CD4-positive, CD25-positive, alpha-beta regulatory T cell (primary cell): ENCODE measurements around the gene AP4E1. TPM values are rescaled to one million over a fixed set of nuclear protein-coding genes. Genes with fewer than 3 reads are reported as not detected.

Experiments used
- ATAC-seq, 2 donors: fragments of 150-1000 bp; cut with Tn5 transposase; one replicate each; pipeline ENCODE4 v1.10.0; 2021; ENCODE audit warnings: low read depth in 2 of 2, moderate number of reproducible peaks in 2 of 2, moderate library complexity in 1 of 2
- DNase-seq, 3 donors: peaks; one replicate each; pipeline versions ENCODE4 v3.0.0 to v3.0.0-alpha.2; 2012 to 2022; ENCODE audit warnings: mixed read lengths in 1 of 3
- H3K27ac ChIP-seq: one replicate; pipeline ENCODE4 v1.7.0; 2013; ENCODE audit warnings: mild to moderate bottlenecking, low read length; ENCODE audit not compliant: insufficient read depth, poor library complexity, severe bottlenecking
- H3K27me3 ChIP-seq: one replicate; pipeline ENCODE4 v1.7.0; 2013; ENCODE audit warnings: low read length; ENCODE audit not compliant: control insufficient read depth, insufficient read depth
- H3K36me3 ChIP-seq: one replicate; pipeline ENCODE4 v1.7.0; 2013; ENCODE audit warnings: mild to moderate bottlenecking, low read length, moderate library complexity; ENCODE audit not compliant: control insufficient read depth, insufficient read depth
- H3K4me1 ChIP-seq: 2 replicates; pipeline ENCODE4 v1.7.0; 2013; ENCODE audit warnings: mild to moderate bottlenecking, low read length; ENCODE audit not compliant: insufficient read depth, control insufficient read depth, poor library complexity, severe bottlenecking
- H3K4me3 ChIP-seq: one replicate; pipeline ENCODE4 v1.7.0; 2013; ENCODE audit warnings: low read depth, mild to moderate bottlenecking, low read length, moderate library complexity
- H3K9me3 ChIP-seq, 2 experiments: 1 replicate in 1 of 2; 2 replicates in 1 of 2; pipeline ENCODE4 v1.7.0; 2013; ENCODE audit warnings: low read length in 2 of 2, mild to moderate bottlenecking in 1 of 2, moderate library complexity in 1 of 2; ENCODE audit not compliant: control insufficient read depth in 2 of 2
- H3K27ac Mint-ChIP-seq, 3 donors: one replicate each; pipeline ENCODE4 v1.8.0; 2020 to 2022; ENCODE audit warnings: mild to moderate bottlenecking in 3 of 3, mixed read lengths in 3 of 3, moderate library complexity in 2 of 3
- H3K27me3 Mint-ChIP-seq: one replicate; pipeline ENCODE4 v1.8.0; 2022; ENCODE audit warnings: mild to moderate bottlenecking, mixed read lengths
- H3K36me3 Mint-ChIP-seq: one replicate; pipeline ENCODE4 v1.8.0; 2020; ENCODE audit warnings: mixed read lengths
- H3K4me1 Mint-ChIP-seq, 4 donors: one replicate each; pipeline ENCODE4 v1.8.0; 2020 to 2022; ENCODE audit warnings: mixed read lengths in 4 of 4, mild to moderate bottlenecking in 1 of 4
- H3K4me3 Mint-ChIP-seq, 4 donors: one replicate each; pipeline ENCODE4 v1.8.0; 2020 to 2022; ENCODE audit warnings: mild to moderate bottlenecking in 4 of 4, mixed read lengths in 4 of 4, moderate library complexity in 3 of 4
- H3K9me3 Mint-ChIP-seq, 7 donors: one replicate each; pipeline ENCODE4 v1.8.0; 2020 to 2022; ENCODE audit warnings: mixed read lengths in 7 of 7, mild to moderate bottlenecking in 3 of 7, moderate library complexity in 2 of 7
- polyA plus RNA-seq, 4 donors: library from polyadenylated mRNA; unstranded; fragments of 300-500 nt; fragmentation: Illumina TruSeq; gene quantifications; one replicate each; pipeline ENCODE4 v1.2.3, GENCODE V29; 2021
- total RNA-seq: library from RNA; stranded (reverse); gene quantifications from one replicate; pipeline ENCODE4 v1.2.3, GENCODE V29; 2022

AP4E1 gene
- total and polyA plus RNA-seq, 5 donors from 2014 or later = 3.0 to 9.5 (median 4.8) TPM

- no peak overlapping the region for H3K4me3 ChIP-seq
- Mint-ChIP-seq H3K27ac (no peak overlapping the region), H3K4me1 (peaks cover 2 to 33% (median 14%) of the 10 kb centered on the region in 4 donors), H3K27me3 (no peaks in the 10 kb centered on the region), H3K36me3 (peaks cover 72% of the 10 kb centered on the region), H3K9me3 (peaks cover 11 to 40% (median 27%) of the 10 kb centered on the region in 7 donors), H3K4me3 (peak overlapping the region in 1 of 4 donors; percentile 15)
- ATAC-seq (no peak), DNase-seq (no peak)
- H3K4me1 ChIP-seq = no peaks in the 10 kb centered on the region
- H3K36me3 ChIP-seq = peaks cover 81% of the 10 kb centered on the region
- H3K27ac ChIP-seq = no peak overlapping the region
- H3K27me3 ChIP-seq = no peaks in the 10 kb centered on the region
- H3K9me3 ChIP-seq = peaks cover 17 to 32% of the 10 kb centered on the region in 2 experiments
Observed at GRCh38 chr15:50971115-50971514, 62.6 kb downstream of the AP4E1 start.

- Mint-ChIP-seq H3K9me3 (peaks cover 11 to 40% (median 27%) of the 10 kb centered on the region in 7 donors), H3K27me3 (no peaks in the 10 kb centered on the region), H3K36me3 (peaks cover 75% of the 10 kb centered on the region), H3K27ac (no peak overlapping the region), H3K4me1 (peaks cover 2 to 33% (median 14%) of the 10 kb centered on the region in 4 donors), H3K4me3 (no peak overlapping the region)
- H3K36me3 ChIP-seq = peaks cover 81% of the 10 kb centered on the region
- no peaks in the 10 kb centered on the region for H3K27me3 ChIP-seq
- DNase-seq (no peak), ATAC-seq (no peak)
- H3K27ac ChIP-seq = no peak overlapping the region
- no peaks in the 10 kb centered on the region for H3K4me1 ChIP-seq
- H3K4me3 ChIP-seq = no peak overlapping the region
- H3K9me3 ChIP-seq = peaks cover 17 to 32% of the 10 kb centered on the region in 2 experiments
Observed at GRCh38 chr15:50971542-50971941, 63.1 kb downstream of the AP4E1 start.

- ATAC-seq = no peak
- peaks cover 2 to 25% (median 14%) of the 10 kb centered on the region in 4 donors for H3K4me1 Mint-ChIP-seq
- no peaks in the 10 kb centered on the region for H3K4me1 ChIP-seq
- H3K27me3 ChIP-seq = no peaks in the 10 kb centered on the region
- peaks cover 68% of the 10 kb centered on the region for H3K36me3 ChIP-seq
- H3K36me3 Mint-ChIP-seq = peaks cover 64% of the 10 kb centered on the region
- peaks cover 6 to 35% (median 21%) of the 10 kb centered on the region in 7 donors for H3K9me3 Mint-ChIP-seq
- no peak for DNase-seq
- no peak overlapping the region for H3K4me3 Mint-ChIP-seq
- H3K27ac ChIP-seq = no peak overlapping the region
- no peak overlapping the region for H3K4me3 ChIP-seq
- no peaks in the 10 kb centered on the region for H3K27me3 Mint-ChIP-seq
- no peak overlapping the region for H3K27ac Mint-ChIP-seq
- peaks cover 17 to 32% of the 10 kb centered on the region in 2 experiments for H3K9me3 ChIP-seq
Observed at GRCh38 chr15:50973605-50974004, 65.1 kb downstream of the AP4E1 start.

- no peaks in the 10 kb centered on the region for H3K27me3 Mint-ChIP-seq
- no peak overlapping the region for H3K27ac ChIP-seq
- peak overlapping the region in 1 of 3 donors; percentile 20 for H3K27ac Mint-ChIP-seq
- H3K9me3 Mint-ChIP-seq = peaks cover 1 to 12% (median 9%) of the 10 kb centered on the region in 7 donors
- H3K4me1 ChIP-seq = no peaks in the 10 kb centered on the region
- DNase-seq (no peak), ATAC-seq (no peak)
- no peak overlapping the region for H3K4me3 Mint-ChIP-seq
- H3K4me3 ChIP-seq = no peak overlapping the region
- peaks cover 54% of the 10 kb centered on the region for H3K36me3 Mint-ChIP-seq
- H3K27me3 ChIP-seq = no peaks in the 10 kb centered on the region
- peaks cover 50% of the 10 kb centered on the region for H3K36me3 ChIP-seq
- peaks cover 4 to 18% (median 9%) of the 10 kb centered on the region in 4 donors for H3K4me1 Mint-ChIP-seq
- peaks cover under 1 to 8% of the 10 kb centered on the region in 2 experiments for H3K9me3 ChIP-seq
Observed at GRCh38 chr15:50977162-50977561, 68.7 kb downstream of the AP4E1 start.

- peaks cover 38% of the 10 kb centered on the region for H3K36me3 ChIP-seq
- peak overlapping the region in 1 of 3 donors; percentile 6 for H3K27ac Mint-ChIP-seq
Observed at GRCh38 chr15:50978580-50978979, 70.1 kb downstream of the AP4E1 start.

GRCh38 chr15:50979041-50979440 is 70.6 kb downstream of the AP4E1 start:
- ATAC-seq = no peak
- Histone ChIP-seq H3K27ac (no peak overlapping the region), H3K36me3 (peaks cover 41% of the 10 kb centered on the region), H3K4me1 (no peaks in the 10 kb centered on the region), H3K9me3 (peaks cover 0 to under 1% of the 10 kb centered on the region in 2 experiments), H3K27me3 (no peaks in the 10 kb centered on the region), H3K4me3 (no peak overlapping the region)
- H3K27ac Mint-ChIP-seq = no peak overlapping the region
- H3K36me3 Mint-ChIP-seq = peaks cover 55% of the 10 kb centered on the region
- no peak overlapping the region for H3K4me3 Mint-ChIP-seq
- peaks cover 0 to 14% (median 7%) of the 10 kb centered on the region in 4 donors for H3K4me1 Mint-ChIP-seq
- H3K27me3 Mint-ChIP-seq = no peaks in the 10 kb centered on the region
- DNase-seq = no peak
- H3K9me3 Mint-ChIP-seq = peaks cover 0 to 10% (median 3%) of the 10 kb centered on the region in 7 donors

More at GRCh38 chr15:50978580-50978979, 70.1 kb downstream of the AP4E1 start:
- Mint-ChIP-seq H3K4me1 (peaks cover 2 to 16% (median 7%) of the 10 kb centered on the region in 4 donors), H3K27me3 (no peaks in the 10 kb centered on the region), H3K36me3 (peaks cover 53% of the 10 kb centered on the region), H3K4me3 (no peak overlapping the region), H3K9me3 (peaks cover 0 to 11% (median 5%) of the 10 kb centered on the region in 7 donors)
- H3K9me3 ChIP-seq = no peaks in the 10 kb centered on the region
- DNase-seq = no peak
- H3K27ac ChIP-seq = no peak overlapping the region
- no peaks in the 10 kb centered on the region for H3K27me3 ChIP-seq
- H3K4me3 ChIP-seq = no peak overlapping the region
- no peaks in the 10 kb centered on the region for H3K4me1 ChIP-seq
- ATAC-seq = no peak

- H3K27me3 ChIP-seq = no peaks in the 10 kb centered on the region
- H3K4me1 ChIP-seq = no peaks in the 10 kb centered on the region
- no peak for ATAC-seq
- H3K27me3 Mint-ChIP-seq = no peaks in the 10 kb centered on the region
- no peak for DNase-seq
- H3K36me3 ChIP-seq = peaks cover 38% of the 10 kb centered on the region
- no peak overlapping the region for H3K4me3 ChIP-seq
- peak overlapping the region in 2 of 3 donors; percentile 28 to 71 for H3K27ac Mint-ChIP-seq
- H3K9me3 ChIP-seq = no peaks in the 10 kb centered on the region
- H3K4me3 Mint-ChIP-seq = no peak overlapping the region
- H3K9me3 Mint-ChIP-seq = no peaks in the 10 kb centered on the region
- peaks cover 51% of the 10 kb centered on the region for H3K36me3 Mint-ChIP-seq
- peaks cover 0 to 8% (median 2%) of the 10 kb centered on the region in 4 donors for H3K4me1 Mint-ChIP-seq
- H3K27ac ChIP-seq = no peak overlapping the region
Observed at GRCh38 chr15:50993598-50993997, 85.1 kb downstream of the AP4E1 start.

GRCh38 chr15:50996641-50997040 is 88.2 kb downstream of the AP4E1 start:
- Histone ChIP-seq H3K27ac (no peak overlapping the region), H3K36me3 (peaks cover 38% of the 10 kb centered on the region), H3K9me3 (no peaks in the 10 kb centered on the region), H3K4me3 (no peak overlapping the region), H3K27me3 (no peaks in the 10 kb centered on the region), H3K4me1 (no peaks in the 10 kb centered on the region)
- Mint-ChIP-seq H3K27ac (peak overlapping the region in 1 of 3 donors; percentile 11), H3K4me1 (peaks cover 0 to 15% (median 3%) of the 10 kb centered on the region in 4 donors), H3K36me3 (peaks cover 56% of the 10 kb centered on the region), H3K9me3 (no peaks in the 10 kb centered on the region), H3K4me3 (no peak overlapping the region), H3K27me3 (no peaks in the 10 kb centered on the region)
- no peak for DNase-seq
- no peak for ATAC-seq
